Liver (tissue), 9 donors: Measurements from ENCODE around the gene ABHD10. TPM values are rescaled to one million over a fixed set of nuclear protein-coding genes. Genes with fewer than 3 reads are reported as not detected.

ENCODE experiments used
- DNase-seq: peaks from one replicate; pipeline ENCODE4 v3.0.0-alpha.2; 2017; ENCODE audit warnings: low spot score
- H3K27ac ChIP-seq, 2 donors: one replicate each; pipeline ENCODE4 v1.7.0; 2013; ENCODE audit warnings: inconsistent platforms in 2 of 2, low read length in 2 of 2, control low read depth in 1 of 2, low read depth in 1 of 2, mild to moderate bottlenecking in 1 of 2
- H3K27me3 ChIP-seq, 4 donors: one replicate each; pipeline versions ENCODE4 v1.6.1 to v1.7.0; 2013; ENCODE audit warnings: low read length in 3 of 4, inconsistent platforms in 1 of 4, mild to moderate bottlenecking in 1 of 4, moderate library complexity in 1 of 4; ENCODE audit not compliant: control insufficient read depth in 4 of 4, insufficient read depth in 4 of 4
- H3K36me3 ChIP-seq, 4 donors: one replicate each; pipeline versions ENCODE4 v1.6.1 to v1.7.0; 2013; ENCODE audit warnings: low read length in 3 of 4, mild to moderate bottlenecking in 3 of 4, low read depth in 1 of 4, moderate library complexity in 1 of 4; ENCODE audit not compliant: control insufficient read depth in 4 of 4, insufficient read depth in 3 of 4
- H3K4me1 ChIP-seq, 4 donors: one replicate each; pipeline versions ENCODE4 v1.6.1 to v1.7.0; 2013; ENCODE audit warnings: low read length in 3 of 4, mild to moderate bottlenecking in 3 of 4, moderate library complexity in 1 of 4; ENCODE audit not compliant: control insufficient read depth in 4 of 4, insufficient read depth in 4 of 4
- H3K4me3 ChIP-seq, 3 donors: one replicate each; pipeline versions ENCODE4 v1.6.1 to v1.7.0; 2013; ENCODE audit warnings: low read length in 3 of 3, control low read depth in 1 of 3, low read depth in 1 of 3, mild to moderate bottlenecking in 1 of 3
- H3K9ac ChIP-seq, 2 donors: one replicate each; pipeline ENCODE4 v1.7.0; 2013; ENCODE audit warnings: low read length in 2 of 2, mild to moderate bottlenecking in 2 of 2, moderate library complexity in 2 of 2, control low read depth in 1 of 2, low read depth in 1 of 2
- H3K9me3 ChIP-seq, 4 donors: one replicate each; pipeline versions ENCODE4 v1.6.1 to v1.7.0; 2013; ENCODE audit warnings: low read length in 3 of 4; ENCODE audit not compliant: control insufficient read depth in 4 of 4
- FOXA1 ChIP-seq: IDR thresholded peaks from 2 replicates; pipeline ENCODE4 v1.6.1; 2016; ENCODE audit warnings: antibody characterized with exemption
- FOXA2 ChIP-seq: IDR thresholded peaks from 2 replicates; pipeline ENCODE4 v1.6.1; 2016; ENCODE audit warnings: antibody characterized with exemption
- GABPA ChIP-seq, 2 donors: IDR thresholded peaks in 1 of 2; conservative IDR thresholded peaks in 1 of 2; 2 replicates each; pipeline ENCODE4 v1.6.1; 2016; ENCODE audit warnings: antibody characterized with exemption in 2 of 2, mild to moderate bottlenecking in 1 of 2, moderate library complexity in 1 of 2
- HNF4A ChIP-seq, 2 donors: conservative IDR thresholded peaks; 2 replicates each; pipeline ENCODE4 v1.6.1; 2016; ENCODE audit warnings: antibody characterized with exemption in 2 of 2, mild to moderate bottlenecking in 2 of 2
- JUND ChIP-seq, 2 donors: IDR thresholded peaks; 2 replicates each; pipeline ENCODE4 v1.6.1; 2016; ENCODE audit warnings: antibody characterized with exemption in 2 of 2
- MAX ChIP-seq: IDR thresholded peaks from 2 replicates; pipeline ENCODE4 v1.6.1; 2016; ENCODE audit warnings: antibody characterized with exemption
- NR2F2 ChIP-seq: IDR thresholded peaks from 2 replicates; pipeline ENCODE4 v1.6.1; 2016; ENCODE audit warnings: antibody characterized with exemption
- RAD21 ChIP-seq, 2 donors: IDR thresholded peaks; 2 replicates each; pipeline ENCODE4 v1.6.1; 2016; ENCODE audit warnings: antibody characterized with exemption in 2 of 2, mild to moderate bottlenecking in 2 of 2
- REST ChIP-seq: IDR thresholded peaks from 2 replicates; pipeline ENCODE4 v1.6.1; 2016; ENCODE audit warnings: antibody characterized with exemption, mild to moderate bottlenecking
- RXRA ChIP-seq, 2 donors: IDR thresholded peaks; 2 replicates each; pipeline ENCODE4 v1.6.1; 2017 to 2018; ENCODE audit warnings: antibody characterized with exemption in 2 of 2, mild to moderate bottlenecking in 1 of 2
- SP1 ChIP-seq: IDR thresholded peaks from 2 replicates; pipeline ENCODE4 v1.6.1; 2018; ENCODE audit warnings: antibody characterized with exemption, mild to moderate bottlenecking
- TAF1 ChIP-seq: conservative IDR thresholded peaks from 2 replicates; pipeline ENCODE4 v1.6.1; 2016; ENCODE audit warnings: antibody characterized with exemption, mild to moderate bottlenecking
- YY1 ChIP-seq: IDR thresholded peaks from 2 replicates; pipeline ENCODE4 v1.6.1; 2016; ENCODE audit warnings: antibody characterized with exemption, mild to moderate bottlenecking
- ZBTB33 ChIP-seq: IDR thresholded peaks from 2 replicates; pipeline ENCODE4 v1.6.1; 2016; ENCODE audit warnings: antibody characterized with exemption
- WGBS: extraction: QIAGEN DNeasy Blood & Tissue Kit; methylation state at CpG from one replicate; pipeline ENCODE4 v1.1.7; 2013; 5-methylcytosine and 5-hydroxymethylcytosine counted together
- polyA plus RNA-seq, 2 donors: library from polyadenylated mRNA; stranded (reverse) in 1 of 2; unstranded in 1 of 2; fragments of 200-250 nt in 1 of 2; fragments of >200 nt in 1 of 2; fragmentation: Nextera tagmentation in 1 of 2; extraction: Ambion mirVana in 1 of 2; gene quantifications; one replicate each; pipeline versions ENCODE4 v1.2.1 to v1.2.3, GENCODE V29; 2013 to 2015
- total RNA-seq, 2 donors: library from RNA; depleted of rRNA; stranded (reverse); fragments of >200 nt; gene quantifications; one replicate each; pipeline ENCODE4 v1.2.3, GENCODE V29; 2014
- donor health status: healthy.
- donor health status: healthy.
- donor health status: healthy.
- donor health status: healthy.
- donor health status: healthy.

ABHD10 gene
- total and polyA plus RNA-seq, 4 donors: 15.1 to 22.1 (median 18.9) TPM

- 21% methylated on average over 5 of the region's 5 CpGs for WGBS
- no peak for DNase-seq
Observed at GRCh38 chr3:111979434-111980038, 710 bp downstream of the ABHD10 start.

More at GRCh38 chr3:111979434-111980038, 710 bp downstream of the ABHD10 start:
- Histone ChIP-seq H3K27ac (peak overlapping the region; percentile 80 to 89), H3K27me3 (no peaks in the 10 kb centered on the region), H3K9me3 (no peaks in the 10 kb centered on the region), H3K36me3 (peaks cover 0 to 8% (median 3%) of the 10 kb centered on the region in 4 donors), H3K9ac (peak overlapping the region; percentile 78 to 86), H3K4me3 (peak overlapping the region; percentile 71 to 94 (median 81)), H3K4me1 (peaks cover 5 to 35% (median 24%) of the 10 kb centered on the region in 4 donors)
- no peak for TF ChIP-seq HNF4A (conservative IDR thresholded peaks at IDR 0.05)
- TF ChIP-seq FOXA2: no peak
- TF ChIP-seq RXRA (IDR thresholded peaks at IDR 0.05): no peak
- no peak for TF ChIP-seq GABPA (IDR thresholded peaks at IDR 0.05 in 1 of 2, conservative IDR thresholded peaks at IDR 0.05 in 1 of 2)
- no peak for TF ChIP-seq SP1
- no peak for TF ChIP-seq TAF1
- no peak for TF ChIP-seq ZBTB33
- TF ChIP-seq YY1: no peak
- no peak for TF ChIP-seq REST
- no peak for TF ChIP-seq NR2F2
- TF ChIP-seq JUND (IDR thresholded peaks at IDR 0.05): no peak
- no peak for TF ChIP-seq MAX
- no peak for TF ChIP-seq RAD21 (IDR thresholded peaks at IDR 0.05)
- no peak for TF ChIP-seq FOXA1
